OCI-LY1 (cell line): ENCODE results near the gene MICU1.

Experiments
- H2AFZ ChIP-seq: fragments of 200-600 bp; sonication (generic), shearing (Covaris generic); 2 replicates; pipeline ENCODE4 v1.6.0; 2014; ENCODE audit warnings: antibody characterized with exemption, mild to moderate bottlenecking, low read length
- H3F3A ChIP-seq: fragments of 200-600 bp; sonication (generic), shearing (Covaris generic); 2 replicates; pipeline ENCODE4 v1.6.0; 2014; ENCODE audit warnings: mild to moderate bottlenecking, antibody characterized with exemption, low read length, moderate library complexity; ENCODE audit not compliant: insufficient read depth
- H3K27ac ChIP-seq: fragments of 200-600 bp; sonication (generic); 2 replicates; pipeline ENCODE4 v1.5.1; 2014; ENCODE audit warnings: low read length, mixed run types, mild to moderate bottlenecking, low read depth; ENCODE audit not compliant: poor library complexity, severe bottlenecking
- H3K27me3 ChIP-seq: fragments of 200-600 bp; sonication (generic); 2 replicates; pipeline ENCODE4 v1.6.0; 2014; ENCODE audit warnings: antibody characterized with exemption, mild to moderate bottlenecking, low read length, moderate library complexity; ENCODE audit not compliant: insufficient read depth
- H3K36me3 ChIP-seq: fragments of 200-600 bp; sonication (generic); 2 replicates; pipeline ENCODE4 v1.6.1; 2014; ENCODE audit warnings: mild to moderate bottlenecking, antibody characterized with exemption, low read length, moderate library complexity, mixed read lengths; ENCODE audit not compliant: insufficient read depth
- H3K4me1 ChIP-seq: fragments of 200-600 bp; sonication (generic); 2 replicates; pipeline ENCODE4 v1.5.1; 2014; ENCODE audit warnings: mild to moderate bottlenecking, low read length, moderate library complexity; ENCODE audit not compliant: insufficient read depth, severe bottlenecking
- H3K4me2 ChIP-seq: fragments of 200-600 bp; sonication (generic), shearing (Covaris generic); 2 replicates; pipeline ENCODE4 v1.6.1; 2014; ENCODE audit warnings: low read length
- H3K4me3 ChIP-seq: fragments of 200-600 bp; sonication (generic); 2 replicates; pipeline ENCODE4 v1.5.1; 2014; ENCODE audit warnings: low read length, low read depth, mild to moderate bottlenecking, mixed read lengths; ENCODE audit not compliant: poor library complexity, severe bottlenecking
- H3K79me2 ChIP-seq: fragments of 200-600 bp; shearing (Covaris generic); 2 replicates; pipeline ENCODE4 v1.6.1; 2016; ENCODE audit warnings: mixed run types, low read length, mixed read lengths; ENCODE audit not compliant: insufficient read depth
- H3K9ac ChIP-seq: fragments of 200-600 bp; sonication (generic), shearing (Covaris generic); 2 replicates; pipeline ENCODE4 v1.6.1; 2014; ENCODE audit warnings: mild to moderate bottlenecking, low read length, mixed read lengths
- H3K9me2 ChIP-seq: fragments of 200-600 bp; sonication (generic), shearing (Covaris generic); 2 replicates; pipeline ENCODE4 v1.6.1; 2014; ENCODE audit warnings: low read depth, mild to moderate bottlenecking, low read length, mixed read lengths
- H3K9me3 ChIP-seq: fragments of 200-600 bp; shearing (Covaris generic); 2 replicates; pipeline ENCODE4 v1.6.1; 2014; ENCODE audit warnings: low read length, mixed read lengths
- H4K20me1 ChIP-seq: fragments of 200-600 bp; sonication (generic), shearing (Covaris generic); 2 replicates; pipeline ENCODE4 v1.6.0; 2016; ENCODE audit warnings: mild to moderate bottlenecking, low read length; ENCODE audit not compliant: insufficient read depth
- CTCF ChIP-seq: fragments of 200-600 bp; sonication (generic), shearing (Covaris generic); IDR thresholded peaks from 2 replicates; pipeline ENCODE4 v1.5.1; 2017; ENCODE audit warnings: mild to moderate bottlenecking, antibody characterized with exemption, low read length, moderate library complexity, mixed read lengths
- EZH2 ChIP-seq: fragments of 200-600 bp; sonication (generic), shearing (Covaris generic); IDR thresholded peaks from 2 replicates; pipeline ENCODE4 v1.8.0; 2017; ENCODE audit warnings: borderline replicate concordance, mixed run types, mild to moderate bottlenecking, antibody characterized with exemption, low read length, moderate library complexity, mixed read lengths

MICU1 gene

GRCh38 chr10:72515455-72515854, 110.4 kb downstream of the MICU1 start:
- H3K79me2 ChIP-seq = no peaks in the 10 kb centered on the region
- TF ChIP-seq CTCF (no peak), EZH2 (no peak)

GRCh38 chr10:72513910-72514309, 112.0 kb downstream of the MICU1 start:
- Histone ChIP-seq H2AFZ (no peak overlapping the region), H3K27ac (no peak overlapping the region), H3K9me2 (no peaks in the 10 kb centered on the region), H3K27me3 (no peaks in the 10 kb centered on the region), H3K4me2 (no peak overlapping the region), H3K36me3 (no peaks in the 10 kb centered on the region), H3K4me1 (no peaks in the 10 kb centered on the region), H3F3A (no peaks in the 10 kb centered on the region), H3K9me3 (no peaks in the 10 kb centered on the region), H3K79me2 (no peaks in the 10 kb centered on the region), H4K20me1 (no peaks in the 10 kb centered on the region), H3K9ac (no peak overlapping the region), H3K4me3 (no peak overlapping the region)
- no peak for TF ChIP-seq CTCF

More at GRCh38 chr10:72515455-72515854, 110.4 kb downstream of the MICU1 start:
- no peaks in the 10 kb centered on the region for H3K9me2 ChIP-seq
- no peak overlapping the region for H3K4me3 ChIP-seq
- no peaks in the 10 kb centered on the region for H3K27me3 ChIP-seq
- H3K27ac ChIP-seq = no peak overlapping the region
- H3F3A ChIP-seq = no peaks in the 10 kb centered on the region
- H4K20me1 ChIP-seq = no peaks in the 10 kb centered on the region
- H3K9me3 ChIP-seq = no peaks in the 10 kb centered on the region
- H3K4me2 ChIP-seq = no peak overlapping the region
- H2AFZ ChIP-seq = no peak overlapping the region
- no peaks in the 10 kb centered on the region for H3K4me1 ChIP-seq
- no peak overlapping the region for H3K9ac ChIP-seq
- H3K36me3 ChIP-seq = no peaks in the 10 kb centered on the region

- no peak overlapping the region for H3K27ac ChIP-seq
- H3K9me3 ChIP-seq = no peaks in the 10 kb centered on the region
- no peaks in the 10 kb centered on the region for H3F3A ChIP-seq
- no peak overlapping the region for H3K9ac ChIP-seq
- no peak overlapping the region for H3K4me2 ChIP-seq
- H3K36me3 ChIP-seq = no peaks in the 10 kb centered on the region
- H2AFZ ChIP-seq = no peak overlapping the region
- no peaks in the 10 kb centered on the region for H3K27me3 ChIP-seq
- no peak overlapping the region for H3K4me3 ChIP-seq
- H3K79me2 ChIP-seq = no peaks in the 10 kb centered on the region
- no peaks in the 10 kb centered on the region for H3K9me2 ChIP-seq
- no peaks in the 10 kb centered on the region for H4K20me1 ChIP-seq
- H3K4me1 ChIP-seq = no peaks in the 10 kb centered on the region
- no peak for TF ChIP-seq EZH2
- TF ChIP-seq CTCF = no peak
Observed at GRCh38 chr10:72511459-72511858, 114.4 kb downstream of the MICU1 start.
